ENCODE measurements around the gene KIF5C.

Gene KIF5C

DNA sequence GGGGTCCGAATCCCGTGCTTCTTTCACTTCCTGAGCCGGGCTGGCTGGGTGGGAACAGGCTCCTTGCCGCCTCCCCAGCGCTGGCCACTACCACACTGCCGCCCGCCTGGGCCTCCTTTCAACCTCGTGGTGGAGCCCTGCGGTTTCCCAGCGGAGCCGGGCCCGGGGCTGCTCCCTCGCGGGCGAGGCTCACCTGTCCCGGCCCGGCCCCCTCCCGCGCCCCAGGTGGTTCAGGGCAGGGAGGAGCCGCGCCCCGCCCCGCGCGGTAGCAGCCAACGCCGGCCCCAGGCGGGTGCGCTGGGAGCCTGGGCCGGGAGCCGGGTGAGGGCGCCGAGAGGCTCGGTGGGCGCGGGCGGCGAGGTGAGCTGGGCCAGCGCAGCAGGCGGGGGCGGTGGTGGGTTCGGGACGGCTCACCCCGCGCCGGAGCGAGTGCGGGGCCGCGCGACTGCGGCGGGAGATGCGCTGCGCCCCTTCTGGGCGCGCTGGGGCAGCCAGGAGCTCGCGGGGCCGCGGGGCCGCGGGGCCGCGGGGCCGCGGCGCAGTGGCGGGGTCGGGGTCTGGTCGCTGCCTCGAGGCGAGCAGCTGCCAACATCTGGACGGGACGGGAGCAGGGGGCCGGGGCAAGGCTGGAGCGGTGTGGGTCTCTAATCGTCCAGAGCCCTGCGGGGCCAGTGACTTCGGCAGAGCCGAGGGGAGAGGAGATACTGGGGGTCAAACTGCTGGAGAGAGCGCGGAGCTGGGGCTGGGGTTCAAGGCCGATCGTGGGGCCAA is 163.6 kb downstream of the KIF5C start, which contains the start of gene LYPD6B:
TSS of gene LYPD6B (plus strand) at position 258 of the 771 bp plus-strand sequence. CDS start 92,250 bp downstream, outside the sequence.
- Histone ChIP-seq H3K9me3 (ENCODE audit: low read depth, low read length) (no peaks in the 10 kb centered on the region), H3K9ac (ENCODE audit: insufficient read length) (no peak within 1 kb of the TSS), H3K36me3 (ENCODE audit: insufficient read depth, low read length) (no peaks in the 10 kb centered on the region), H3K27ac (no peak within 1 kb of the TSS), H3K4me3 (peak within 1 kb of the TSS; percentile 30; the same call in 1 of the 2 replicates)
- DNase-seq (ENCODE audit: low read depth, low spot score): no peak
- no peak for TF ChIP-seq POLR2AphosphoS5 (IDR thresholded peaks at IDR 0.05; ENCODE audit: borderline replicate concordance, low read depth, low read length)

- no peaks in the 10 kb centered on the region for H3K9me3 ChIP-seq (ENCODE audit: low read depth, low read length)
- no peak overlapping the region for H3K9ac ChIP-seq (ENCODE audit: insufficient read length)
- H3K36me3 ChIP-seq (ENCODE audit: insufficient read depth, low read length): no peaks in the 10 kb centered on the region
- H3K27ac ChIP-seq: no peak overlapping the region
- H3K4me3 ChIP-seq: peak overlapping the region; percentile 30; the same call in 1 of the 2 replicates
- DNase-seq (ENCODE audit: low read depth, low spot score): no peak
- TF ChIP-seq FOXP2 (optimal IDR thresholded peaks at IDR 0.05; ENCODE audit: control extremely low read depth, extremely low read length, insufficient read depth) (no peak), EZH2 (IDR thresholded peaks at IDR 0.05) (no peak), POLR2AphosphoS5 (IDR thresholded peaks at IDR 0.05; ENCODE audit: borderline replicate concordance, low read depth, low read length) (no peak)
Measured at GRCh38 chr2:149039213-149039724, 164.2 kb downstream of the KIF5C start.

GRCh38 chr2:149040451-149040850 is 165.4 kb downstream of the KIF5C start:
- no peak for DNase-seq (ENCODE audit: low read depth, low spot score)
- TF ChIP-seq POLR2AphosphoS5 (IDR thresholded peaks at IDR 0.05; ENCODE audit: borderline replicate concordance, low read depth, low read length) (no peak), EZH2 (IDR thresholded peaks at IDR 0.05) (no peak), FOXP2 (optimal IDR thresholded peaks at IDR 0.05; ENCODE audit: control extremely low read depth, extremely low read length, insufficient read depth) (no peak)
- H3K9ac ChIP-seq (ENCODE audit: insufficient read length): no peak overlapping the region
- H3K27ac ChIP-seq: no peak overlapping the region
- H3K36me3 ChIP-seq (ENCODE audit: insufficient read depth, low read length): no peaks in the 10 kb centered on the region
- H3K4me3 ChIP-seq: no peak overlapping the region
- no peaks in the 10 kb centered on the region for H3K9me3 ChIP-seq (ENCODE audit: low read depth, low read length)

- Histone ChIP-seq H3K36me3 (ENCODE audit: insufficient read depth, low read length) (no peaks in the 10 kb centered on the region), H3K4me3 (no peak overlapping the region), H3K27ac (no peak overlapping the region), H3K9ac (ENCODE audit: insufficient read length) (no peak overlapping the region), H3K9me3 (ENCODE audit: low read depth, low read length) (no peaks in the 10 kb centered on the region)
- DNase-seq (ENCODE audit: low read depth, low spot score): no peak
- TF ChIP-seq EZH2 (IDR thresholded peaks at IDR 0.05) (no peak), POLR2AphosphoS5 (IDR thresholded peaks at IDR 0.05; ENCODE audit: borderline replicate concordance, low read depth, low read length) (no peak), FOXP2 (optimal IDR thresholded peaks at IDR 0.05; ENCODE audit: control extremely low read depth, extremely low read length, insufficient read depth) (no peak)
Measured at GRCh38 chr2:149041482-149041881, 166.5 kb downstream of the KIF5C start.

- TF ChIP-seq FOXP2 (optimal IDR thresholded peaks at IDR 0.05; ENCODE audit: control extremely low read depth, extremely low read length, insufficient read depth) (no peak), POLR2AphosphoS5 (IDR thresholded peaks at IDR 0.05; ENCODE audit: borderline replicate concordance, low read depth, low read length) (no peak), EZH2 (IDR thresholded peaks at IDR 0.05) (no peak)
Measured at GRCh38 chr2:149042881-149043280, 167.9 kb downstream of the KIF5C start.

DNA sequence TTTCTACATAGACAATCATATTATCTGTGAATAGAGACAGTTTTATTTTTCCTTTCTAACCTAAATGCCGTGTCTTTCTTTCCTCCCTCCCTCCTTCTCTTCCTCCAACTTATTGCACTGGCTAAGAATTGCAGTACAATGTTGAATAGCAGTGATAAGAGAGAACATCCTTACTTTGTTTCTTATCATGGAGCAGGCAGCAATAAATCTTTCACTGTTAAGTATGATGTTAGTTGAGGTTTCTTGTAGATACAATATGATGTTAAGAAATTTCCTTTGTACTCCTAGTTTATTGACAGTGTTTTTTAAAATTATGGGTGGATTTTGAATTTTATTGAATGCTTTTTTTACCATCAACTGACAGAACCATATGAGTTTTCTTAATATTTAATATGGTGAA is 169.5 kb downstream of the KIF5C start:
- Histone ChIP-seq H3K9me3 (ENCODE audit: low read depth, low read length) (no peaks in the 10 kb centered on the region), H3K9ac (ENCODE audit: insufficient read length) (no peak overlapping the region), H3K27ac (no peak overlapping the region), H3K36me3 (ENCODE audit: insufficient read depth, low read length) (no peaks in the 10 kb centered on the region), H3K4me3 (no peak overlapping the region)
- TF ChIP-seq FOXP2 (optimal IDR thresholded peaks at IDR 0.05; ENCODE audit: control extremely low read depth, extremely low read length, insufficient read depth) (no peak), POLR2AphosphoS5 (IDR thresholded peaks at IDR 0.05; ENCODE audit: borderline replicate concordance, low read depth, low read length) (no peak), EZH2 (IDR thresholded peaks at IDR 0.05) (no peak)
- DNase-seq (ENCODE audit: low read depth, low spot score): no peak

More at GRCh38 chr2:149042881-149043280, 167.9 kb downstream of the KIF5C start:
- H3K27ac ChIP-seq: no peak overlapping the region
- no peak for DNase-seq (ENCODE audit: low read depth, low spot score)
- H3K36me3 ChIP-seq (ENCODE audit: insufficient read depth, low read length): no peaks in the 10 kb centered on the region
- H3K9me3 ChIP-seq (ENCODE audit: low read depth, low read length): no peaks in the 10 kb centered on the region
- no peak overlapping the region for H3K4me3 ChIP-seq
- H3K9ac ChIP-seq (ENCODE audit: insufficient read length): no peak overlapping the region

- DNase-seq (ENCODE audit: low read depth, low spot score): no peak
- Histone ChIP-seq H3K4me3 (no peak overlapping the region), H3K27ac (no peak overlapping the region), H3K9ac (ENCODE audit: insufficient read length) (no peak overlapping the region), H3K9me3 (ENCODE audit: low read depth, low read length) (no peaks in the 10 kb centered on the region), H3K36me3 (ENCODE audit: insufficient read depth, low read length) (no peaks in the 10 kb centered on the region)
- no peak for TF ChIP-seq EZH2 (IDR thresholded peaks at IDR 0.05)
- TF ChIP-seq POLR2AphosphoS5 (IDR thresholded peaks at IDR 0.05; ENCODE audit: borderline replicate concordance, low read depth, low read length): no peak
- no peak for TF ChIP-seq FOXP2 (optimal IDR thresholded peaks at IDR 0.05; ENCODE audit: control extremely low read depth, extremely low read length, insufficient read depth)
Measured at GRCh38 chr2:149047118-149047517, 172.1 kb downstream of the KIF5C start.

GRCh38 chr2:149049142-149049541 is 174.1 kb downstream of the KIF5C start:
- Histone ChIP-seq H3K9ac (ENCODE audit: insufficient read length) (no peak overlapping the region), H3K36me3 (ENCODE audit: insufficient read depth, low read length) (no peaks in the 10 kb centered on the region), H3K27ac (no peak overlapping the region), H3K4me3 (no peak overlapping the region), H3K9me3 (ENCODE audit: low read depth, low read length) (no peaks in the 10 kb centered on the region)
- TF ChIP-seq FOXP2 (optimal IDR thresholded peaks at IDR 0.05; ENCODE audit: control extremely low read depth, extremely low read length, insufficient read depth): no peak
- TF ChIP-seq POLR2AphosphoS5 (IDR thresholded peaks at IDR 0.05; ENCODE audit: borderline replicate concordance, low read depth, low read length): no peak
- TF ChIP-seq EZH2 (IDR thresholded peaks at IDR 0.05): no peak
- DNase-seq (ENCODE audit: low read depth, low spot score): no peak

All from SK-N-MC (cell line).